Activated CD4-positive, alpha-beta T cell treated with anti-CD3 and anti-CD28 coated beads, Interleukin-2, amount 10 ng/mL, durations not matched to agents 7 days and 5 days (primary cell): ENCODE data around the gene PCCB. TPM values are rescaled to one million over a fixed set of nuclear protein-coding genes. Genes with fewer than 3 reads are reported as not detected.
"Not testable (repeated sequence)": the region's sequence is repeated elsewhere in the genome, so short reads cannot be mapped to it uniquely, and the experiment has no call there.

Experiments used
- CTCF ChIA-PET: fragments of 350-600 bp; sonication (Branson Sonifier 250); formaldehyde crosslinking; loops from one replicate; lab custom pipeline; 2021; ENCODE audit warnings: antibody characterized with exemption; lab: Charles Lee
- POLR2A ChIA-PET: fragments of 350-600 bp; sonication (Branson Sonifier 250); formaldehyde crosslinking; loops from one replicate; lab custom pipeline; 2021; ENCODE audit warnings: antibody characterized with exemption; lab: Charles Lee
- DNase-seq: peaks from one replicate; pipeline ENCODE4 v3.0.0-alpha.2; 2020
- H3K27ac Mint-ChIP-seq: one replicate; pipeline ENCODE4 v1.8.0; 2021; ENCODE audit warnings: mild to moderate bottlenecking, moderate library complexity, mixed read lengths
- H3K27me3 Mint-ChIP-seq: one replicate; pipeline ENCODE4 v1.8.0; 2021; ENCODE audit warnings: mixed read lengths
- H3K36me3 Mint-ChIP-seq: one replicate; pipeline ENCODE4 v1.8.0; 2021; ENCODE audit warnings: low read depth, mixed read lengths
- H3K4me1 Mint-ChIP-seq: one replicate; pipeline ENCODE4 v1.8.0; 2021; ENCODE audit warnings: mixed read lengths
- H3K4me3 Mint-ChIP-seq: one replicate; pipeline ENCODE4 v1.8.0; 2021; ENCODE audit warnings: mild to moderate bottlenecking, moderate library complexity, mixed read lengths
- H3K9me3 Mint-ChIP-seq: one replicate; pipeline ENCODE4 v1.8.0; 2021; ENCODE audit warnings: mixed read lengths
- total RNA-seq, 2 experiments: library from RNA; stranded (reverse); gene quantifications; one replicate each; pipeline ENCODE4 v1.2.3, GENCODE V29; 2021

Gene PCCB
- total RNA-seq, result 10 to 100 TPM; 17.3 to 19.9 TPM

- DNase-seq, result peak; percentile 93
- ChIA-PET POLR2A (interaction anchor here (0.7 kb wide), 1 partner anchor 53 kb away, joined by 3 read pairs; no protein-coding TSS in a partner anchor), CTCF (interaction anchor here (3.8 kb wide), 1 partner anchor 502 kb away, joined by 12 read pairs; the partner anchor contains the start of gene STAG1)
- peak within 1 kb of the TSS; percentile 88 for H3K4me3 Mint-ChIP-seq
- H3K36me3 Mint-ChIP-seq, result no peaks in the 10 kb centered on the region
- H3K27me3 Mint-ChIP-seq, result no peaks in the 10 kb centered on the region
- peaks cover 21% of the 10 kb centered on the region for H3K4me1 Mint-ChIP-seq
- H3K9me3 Mint-ChIP-seq, result no peaks in the 10 kb centered on the region
- H3K27ac Mint-ChIP-seq, result peak within 1 kb of the TSS; percentile 94
Observed at GRCh38 chr3:136250059-136250902, at the start of gene PCCB. TSS of gene PCCB (plus strand) at chr3:136250340. CDS start at chr3:136250376, 36 bp downstream.

- Mint-ChIP-seq H3K36me3 (no peaks in the 10 kb centered on the region), H3K4me3 (no peak overlapping the region), H3K4me1 (no peaks in the 10 kb centered on the region), H3K27ac (no peak overlapping the region), H3K27me3 (peaks cover 24% of the 10 kb centered on the region), H3K9me3 (no peaks in the 10 kb centered on the region)
- POLR2A ChIA-PET, result no interaction called here
- CTCF ChIA-PET, result no interaction called here
- DNase-seq, result no peak
Observed at GRCh38 chr3:136207489-136208115, 42.5 kb upstream of the PCCB start.

- H3K27ac Mint-ChIP-seq, result no peak overlapping the region
- no peaks in the 10 kb centered on the region for H3K4me1 Mint-ChIP-seq
- no peaks in the 10 kb centered on the region for H3K9me3 Mint-ChIP-seq
- no peak for DNase-seq
- no peak overlapping the region for H3K4me3 Mint-ChIP-seq
- H3K27me3 Mint-ChIP-seq, result peaks cover 24% of the 10 kb centered on the region
- CTCF ChIA-PET, result no interaction called here
- no peaks in the 10 kb centered on the region for H3K36me3 Mint-ChIP-seq
- POLR2A ChIA-PET, result no interaction called here
Observed at GRCh38 chr3:136209921-136210320, 40.2 kb upstream of the PCCB start.

- ChIA-PET POLR2A (no interaction called here), CTCF (interaction anchor here (0.8 to 1.3 kb wide), 2 partner anchors 10 to 36 kb away, joined by 3 read pairs; no protein-coding TSS in a partner anchor)
- DNase-seq, result no peak
- Mint-ChIP-seq H3K4me1 (no peaks in the 10 kb centered on the region), H3K9me3 (no peaks in the 10 kb centered on the region), H3K4me3 (no peak overlapping the region), H3K27ac (no peak overlapping the region), H3K27me3 (peaks cover 21% of the 10 kb centered on the region), H3K36me3 (no peaks in the 10 kb centered on the region)
Observed at GRCh38 chr3:136211547-136211946, 38.6 kb upstream of the PCCB start.

GRCh38 chr3:136222746-136223145, 27.4 kb upstream of the PCCB start:
- H3K4me3 Mint-ChIP-seq, CTCF ChIA-PET, POLR2A ChIA-PET, H3K27me3 Mint-ChIP-seq, H3K27ac Mint-ChIP-seq, H3K9me3 Mint-ChIP-seq, H3K4me1 Mint-ChIP-seq, H3K36me3 Mint-ChIP-seq, DNase-seq: not testable (repeated sequence)

GRCh38 chr3:136232413-136232812, 17.7 kb upstream of the PCCB start:
- no peaks in the 10 kb centered on the region for H3K27me3 Mint-ChIP-seq
- H3K36me3 Mint-ChIP-seq, result no peaks in the 10 kb centered on the region
- peaks cover 3% of the 10 kb centered on the region for H3K9me3 Mint-ChIP-seq
- ChIA-PET CTCF (no interaction called here), POLR2A (no interaction called here)
- H3K4me1 Mint-ChIP-seq, result no peaks in the 10 kb centered on the region
- H3K27ac Mint-ChIP-seq, result no peak overlapping the region
- DNase-seq, result no peak
- H3K4me3 Mint-ChIP-seq, result no peak overlapping the region

- POLR2A ChIA-PET, result no interaction called here
- CTCF ChIA-PET, result no interaction called here
- no peaks in the 10 kb centered on the region for H3K36me3 Mint-ChIP-seq
- H3K4me1 Mint-ChIP-seq, result no peaks in the 10 kb centered on the region
- DNase-seq, result no peak
- H3K27ac Mint-ChIP-seq, result no peak overlapping the region
- no peak overlapping the region for H3K4me3 Mint-ChIP-seq
- H3K27me3 Mint-ChIP-seq, result peaks cover 4% of the 10 kb centered on the region
- peaks cover 3% of the 10 kb centered on the region for H3K9me3 Mint-ChIP-seq
Observed at GRCh38 chr3:136235545-136235944, 14.6 kb upstream of the PCCB start.

GRCh38 chr3:136236109-136236508, 14.0 kb upstream of the PCCB start:
- Mint-ChIP-seq H3K4me1 (no peaks in the 10 kb centered on the region), H3K4me3 (no peak overlapping the region), H3K27me3 (peaks cover 4% of the 10 kb centered on the region), H3K9me3 (peaks cover 2% of the 10 kb centered on the region), H3K27ac (no peak overlapping the region), H3K36me3 (no peaks in the 10 kb centered on the region)
- no peak for DNase-seq
- ChIA-PET CTCF (no interaction called here), POLR2A (no interaction called here)

GRCh38 chr3:136237103-136237502, 13.0 kb upstream of the PCCB start:
- Mint-ChIP-seq H3K36me3 (no peaks in the 10 kb centered on the region), H3K4me1 (no peaks in the 10 kb centered on the region), H3K27ac (no peak overlapping the region), H3K9me3 (no peaks in the 10 kb centered on the region), H3K4me3 (no peak overlapping the region), H3K27me3 (peaks cover 6% of the 10 kb centered on the region)
- DNase-seq, result no peak
- CTCF ChIA-PET, result no interaction called here
- POLR2A ChIA-PET, result no interaction called here

- Mint-ChIP-seq H3K9me3 (no peaks in the 10 kb centered on the region), H3K27ac (no peak overlapping the region), H3K4me3 (no peak overlapping the region), H3K27me3 (peaks cover 7% of the 10 kb centered on the region), H3K36me3 (no peaks in the 10 kb centered on the region), H3K4me1 (no peaks in the 10 kb centered on the region)
- ChIA-PET CTCF (interaction anchor here (0.5 to 0.7 kb wide), 2 partner anchors 168 to 323 kb away, joined by 3 to 4 read pairs; no protein-coding TSS in a partner anchor), POLR2A (interaction anchor here (0.6 kb wide), 1 partner anchor 151 kb away, joined by 3 read pairs; no protein-coding TSS in a partner anchor)
- no peak for DNase-seq
Observed at GRCh38 chr3:136237961-136238649, 12.0 kb upstream of the PCCB start.

GRCh38 chr3:136239094-136239493, 11.0 kb upstream of the PCCB start:
- DNase-seq, result no peak
- no peak overlapping the region for H3K4me3 Mint-ChIP-seq
- H3K4me1 Mint-ChIP-seq, result no peaks in the 10 kb centered on the region
- ChIA-PET POLR2A (no interaction called here), CTCF (interaction anchor here (0.7 kb wide), 1 partner anchor 324 kb away, joined by 4 read pairs; no protein-coding TSS in a partner anchor)
- no peak overlapping the region for H3K27ac Mint-ChIP-seq
- peaks cover 7% of the 10 kb centered on the region for H3K27me3 Mint-ChIP-seq
- no peaks in the 10 kb centered on the region for H3K9me3 Mint-ChIP-seq
- H3K36me3 Mint-ChIP-seq, result no peaks in the 10 kb centered on the region

GRCh38 chr3:136245691-136246090, 4.4 kb upstream of the PCCB start:
- Mint-ChIP-seq H3K9me3 (no peaks in the 10 kb centered on the region), H3K36me3 (no peaks in the 10 kb centered on the region), H3K4me1 (peaks cover 7% of the 10 kb centered on the region), H3K27ac (no peak overlapping the region), H3K4me3 (no peak overlapping the region), H3K27me3 (peaks cover 3% of the 10 kb centered on the region)
- ChIA-PET POLR2A (interaction anchor here (0.7 kb wide), 1 partner anchor 12 kb away, joined by 4 read pairs; no protein-coding TSS in a partner anchor), CTCF (interaction anchor here (0.6 to 1.6 kb wide), 3 partner anchors 12 to 1920 kb away, joined by 3 to 5 read pairs (median 4); no protein-coding TSS in a partner anchor)
- no peak for DNase-seq
